HG03064 (cell line): Measurements from ENCODE around the gene MAPKAP1.

Source experiments
- ATAC-seq: cut with Tn5 transposase; IDR thresholded peaks from one replicate; pipeline ENCODE4 v1.9.1; 2021; ENCODE audit warnings: low read depth; ENCODE audit not compliant: unreplicated experiment

Gene MAPKAP1

GRCh38 chr9:125544484-125544883, 162.5 kb downstream of the MAPKAP1 start:
- no peak for ATAC-seq

DNA sequence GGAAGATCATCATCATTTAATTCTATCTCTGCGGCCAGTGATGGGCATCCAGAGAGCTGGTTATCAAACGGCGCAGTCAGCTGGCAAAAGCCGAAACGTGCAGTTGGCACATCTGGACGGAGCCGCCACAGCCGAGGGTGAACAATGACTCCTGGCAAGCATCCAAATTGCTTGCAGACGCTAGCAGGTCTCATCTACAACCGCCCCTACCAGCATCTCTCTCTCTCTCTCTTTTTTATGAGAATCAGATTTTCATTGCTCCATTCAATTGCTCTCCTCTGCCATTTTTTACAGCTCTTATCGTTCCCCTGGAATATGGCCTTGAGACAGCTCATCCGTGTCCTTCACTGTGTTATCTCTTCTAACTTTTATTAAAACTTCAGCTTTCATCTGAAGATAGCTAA, 165.2 kb downstream of the MAPKAP1 start:
- ATAC-seq: no peak

- ATAC-seq: no peak
Observed at GRCh38 chr9:125540497-125540896, 166.5 kb downstream of the MAPKAP1 start.

DNA sequence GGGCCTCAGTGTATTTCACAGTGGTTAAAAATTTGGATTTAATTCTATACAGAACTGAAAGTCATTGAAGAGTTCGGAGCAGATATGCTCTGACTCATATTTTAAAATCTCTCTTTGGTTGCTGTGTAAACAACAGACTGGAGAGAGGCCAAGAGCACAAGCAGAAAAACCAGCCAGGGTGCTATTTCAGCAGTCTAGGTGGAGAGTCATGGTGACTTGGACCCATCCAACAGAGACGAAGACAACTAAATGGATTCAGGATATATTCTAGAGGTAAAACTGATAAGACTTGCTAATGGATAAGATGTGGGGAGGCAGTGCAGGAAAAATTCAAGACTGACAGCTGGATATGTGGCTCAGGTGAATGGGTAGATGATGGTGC, 168.9 kb downstream of the MAPKAP1 start:
- ATAC-seq: no peak

GRCh38 chr9:125537442-125538091, 169.4 kb downstream of the MAPKAP1 start:
- ATAC-seq: no peak

GRCh38 chr9:125536776-125537175, 170.2 kb downstream of the MAPKAP1 start:
- ATAC-seq: no peak

DNA sequence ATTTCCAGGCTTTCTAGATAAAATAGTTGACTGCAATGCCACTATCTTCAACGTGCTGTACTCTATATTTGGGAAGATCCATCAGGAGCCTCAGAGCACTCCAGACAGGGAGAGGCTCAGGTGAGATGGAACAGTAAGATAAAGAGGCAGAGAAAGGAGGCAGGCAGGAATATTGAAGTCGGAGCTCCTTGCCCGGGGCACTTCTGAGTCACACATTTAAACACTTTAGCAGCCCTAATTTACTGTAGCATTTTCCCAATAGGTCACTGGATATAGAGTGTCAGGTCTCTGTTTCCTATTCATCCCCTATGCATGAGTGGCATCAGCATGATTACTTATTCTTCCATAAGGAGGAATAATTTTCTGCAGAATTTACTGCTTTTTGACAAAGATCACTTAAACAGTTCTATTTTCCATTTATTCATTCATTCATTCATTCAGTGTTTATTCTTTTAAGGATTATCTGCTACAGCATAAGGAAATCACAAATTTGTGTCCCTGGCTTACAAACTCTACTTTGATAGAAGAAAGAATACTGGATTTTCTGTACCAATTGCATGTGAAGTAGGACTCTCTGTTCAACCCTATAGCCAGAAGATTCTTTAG, 170.7 kb downstream of the MAPKAP1 start:
- no peak for ATAC-seq

DNA sequence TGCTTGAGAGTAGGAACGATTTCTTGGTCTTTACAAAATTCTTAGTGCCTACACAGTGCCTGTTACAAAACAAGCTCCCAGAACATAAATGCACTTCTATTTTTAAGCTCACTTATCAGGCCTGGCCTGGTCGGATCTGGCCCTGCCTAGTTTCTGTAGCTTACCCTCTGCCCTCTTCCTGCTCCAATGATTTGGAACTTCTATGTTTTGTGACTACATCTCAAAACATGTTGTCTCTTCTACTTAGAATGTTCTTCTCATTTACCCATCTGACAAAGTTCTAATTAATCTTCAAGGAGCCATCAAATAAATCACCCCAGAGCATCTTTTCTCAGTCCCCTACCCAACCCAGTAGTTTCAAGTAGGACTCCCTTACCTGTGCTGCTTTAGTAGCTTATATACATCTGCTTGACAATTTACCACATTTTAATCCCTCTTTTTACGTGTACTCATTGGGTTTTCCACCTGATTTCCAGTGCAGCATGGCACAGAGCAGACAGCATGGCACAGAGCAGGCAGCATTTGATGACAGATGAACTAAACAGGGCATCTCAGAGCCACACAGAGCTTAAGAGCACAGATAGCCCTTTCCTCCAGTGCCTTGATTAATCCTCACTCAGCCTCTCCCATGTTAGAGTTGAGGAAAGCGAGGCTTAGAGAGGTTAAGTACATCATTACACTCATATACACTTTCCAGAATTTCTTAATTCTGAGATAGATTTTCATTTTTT, 171.9 kb downstream of the MAPKAP1 start:
- no peak for ATAC-seq

GRCh38 chr9:125532812-125533594, 174.0 kb downstream of the MAPKAP1 start:
- no peak for ATAC-seq

DNA sequence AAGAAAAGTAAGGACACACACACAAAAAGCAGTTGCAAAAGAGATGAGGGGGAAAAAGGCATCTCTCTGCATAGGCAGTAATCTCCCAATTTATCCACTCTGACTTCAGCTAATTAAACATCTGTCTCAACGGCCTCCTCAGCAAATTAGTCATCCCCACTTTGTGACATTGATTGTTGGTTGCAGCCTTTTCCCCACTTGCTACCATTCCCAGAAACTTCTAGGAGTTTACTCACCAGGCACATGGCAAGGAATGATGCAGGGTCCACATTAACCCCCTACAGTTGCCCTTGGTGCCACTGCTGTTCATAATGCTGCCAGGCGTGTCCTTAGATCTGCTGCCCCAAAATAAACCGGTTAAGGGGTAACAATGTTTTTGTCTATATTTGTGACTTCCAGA, 174.6 kb downstream of the MAPKAP1 start:
- no peak for ATAC-seq

- ATAC-seq: peak; percentile 57
Observed at GRCh38 chr9:125529589-125530515, 177.2 kb downstream of the MAPKAP1 start.

DNA sequence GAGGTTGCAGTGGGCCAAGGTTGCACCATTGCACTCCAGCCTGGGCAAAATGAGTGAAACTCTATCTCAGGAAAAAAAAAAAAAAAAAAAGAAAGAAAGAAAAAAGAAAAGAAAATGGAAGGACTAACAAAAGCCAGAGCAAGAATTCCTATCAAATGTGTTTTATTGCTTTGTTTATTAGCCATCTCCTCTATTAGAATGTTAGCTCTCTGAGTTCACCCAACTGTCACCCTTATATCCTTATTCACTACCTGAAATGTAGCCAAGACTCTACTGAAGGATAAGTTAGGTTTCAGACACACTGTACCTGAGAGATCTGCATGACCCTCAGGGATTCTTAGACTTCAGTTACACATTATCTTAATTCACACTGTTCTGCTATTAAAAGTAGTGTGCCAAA, 177.9 kb downstream of the MAPKAP1 start:
- no peak for ATAC-seq

DNA sequence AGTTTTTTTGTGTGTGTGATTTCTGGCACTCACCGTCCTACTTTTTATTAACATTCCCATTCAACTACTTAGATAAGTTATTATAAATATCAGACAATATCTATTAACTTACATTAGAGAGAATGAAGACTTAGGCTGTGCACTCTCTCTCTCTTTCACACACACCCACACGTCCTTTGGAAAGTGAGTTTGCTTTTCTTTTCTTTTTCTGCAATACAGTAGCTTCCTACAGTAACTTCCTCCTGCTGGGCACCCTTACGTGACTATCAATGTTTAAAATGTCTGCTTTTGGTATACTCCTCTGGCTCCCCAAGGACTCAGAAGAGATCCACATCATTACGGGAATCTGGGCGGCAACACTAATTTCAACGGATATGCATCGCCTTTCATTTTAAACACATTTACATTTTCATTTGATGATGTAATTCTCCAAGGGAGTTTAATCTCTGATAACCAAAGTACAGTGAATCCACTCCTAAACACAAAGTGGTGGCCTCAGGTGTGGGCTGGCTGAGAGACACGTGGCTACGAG, 179.5 kb downstream of the MAPKAP1 start:
- ATAC-seq: no peak

DNA sequence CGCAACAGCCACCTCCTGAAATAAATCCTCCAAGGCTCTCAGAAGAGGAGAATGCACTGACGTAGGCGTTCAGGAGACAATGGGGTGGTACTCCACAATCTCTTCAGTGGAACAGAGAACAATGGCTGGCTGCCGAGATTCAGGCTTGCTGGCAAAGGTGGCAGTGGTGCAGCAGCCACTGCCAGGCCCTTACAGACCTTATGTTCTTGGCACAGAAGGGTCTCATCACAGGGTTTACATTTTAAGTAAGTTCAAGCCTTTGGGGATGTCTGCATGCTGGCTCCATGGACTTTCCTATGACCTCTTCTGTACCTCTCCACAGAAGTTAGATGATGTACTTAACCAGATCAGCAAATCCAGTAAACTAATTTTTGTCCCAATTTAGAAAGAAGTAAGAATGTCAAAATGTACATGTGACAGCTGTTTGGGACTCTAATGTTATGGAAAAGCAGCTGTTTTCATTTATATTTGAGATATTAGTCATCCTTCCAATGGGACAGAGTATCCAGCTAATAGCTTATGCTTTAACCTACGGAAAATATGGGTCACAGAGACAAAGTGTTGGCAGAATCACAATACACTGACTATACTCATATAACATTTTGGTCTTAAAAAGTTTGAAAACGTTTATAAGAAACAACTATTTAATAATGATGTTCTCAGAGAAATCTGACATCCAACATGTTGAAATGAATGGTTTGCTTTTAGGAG, 180.9 kb downstream of the MAPKAP1 start:
- ATAC-seq: no peak

- ATAC-seq: no peak
Observed at GRCh38 chr9:125524583-125525355, 182.2 kb downstream of the MAPKAP1 start.

GRCh38 chr9:125523681-125524080, 183.3 kb downstream of the MAPKAP1 start:
- no peak for ATAC-seq

- ATAC-seq: no peak
Observed at GRCh38 chr9:125522328-125522725, 184.7 kb downstream of the MAPKAP1 start.
